ENCODE results near the gene SLC15A4. TPM values are rescaled to one million over a fixed set of nuclear protein-coding genes. Genes with fewer than 3 reads are reported as not detected.

The SLC15A4 gene
- total RNA-seq, 4 donors from 2014 or later: 25.4 to 37.0 (median 32.3) TPM

- Histone ChIP-seq H3K4me3 (no peak overlapping the region), H3K36me3 (peaks cover 0 to 22% (median 0%) of the 10 kb centered on the region in 3 donors), H3K9me3 (no peaks in the 10 kb centered on the region), H3K27ac (no peak overlapping the region), H3K4me1 (peaks cover 0 to 3% (median 0%) of the 10 kb centered on the region in 4 donors), H3K27me3 (no peaks in the 10 kb centered on the region)
- no peak for TF ChIP-seq CTCF (IDR thresholded peaks at IDR 0.05)
- TF ChIP-seq POLR2A (IDR thresholded peaks at IDR 0.05): no peak
- no peak for DNase-seq
These were observed 35.9 kb downstream of the SLC15A4 start for GRCh38 chr12:128787827-128788226.

- Histone ChIP-seq H3K4me1 (peaks cover 0 to under 1% (median 0%) of the 10 kb centered on the region in 4 donors), H3K9me3 (no peaks in the 10 kb centered on the region), H3K27me3 (no peaks in the 10 kb centered on the region), H3K27ac (no peak overlapping the region), H3K36me3 (peaks cover 0 to 14% (median 0%) of the 10 kb centered on the region in 3 donors), H3K4me3 (no peak overlapping the region)
- DNase-seq: no peak
- TF ChIP-seq CTCF (IDR thresholded peaks at IDR 0.05) (no peak), POLR2A (IDR thresholded peaks at IDR 0.05) (no peak)
These were observed 36.9 kb downstream of the SLC15A4 start for GRCh38 chr12:128786741-128787391.

GRCh38 chr12:128784030-128784760 is 39.6 kb downstream of the SLC15A4 start:
- DNase-seq: no peak
- Histone ChIP-seq H3K9me3 (no peaks in the 10 kb centered on the region), H3K36me3 (no peaks in the 10 kb centered on the region), H3K27me3 (no peaks in the 10 kb centered on the region), H3K4me3 (no peak overlapping the region), H3K4me1 (no peaks in the 10 kb centered on the region), H3K27ac (no peak overlapping the region)
- TF ChIP-seq POLR2A (IDR thresholded peaks at IDR 0.05) (no peak), CTCF (IDR thresholded peaks at IDR 0.05) (no peak)

DNA sequence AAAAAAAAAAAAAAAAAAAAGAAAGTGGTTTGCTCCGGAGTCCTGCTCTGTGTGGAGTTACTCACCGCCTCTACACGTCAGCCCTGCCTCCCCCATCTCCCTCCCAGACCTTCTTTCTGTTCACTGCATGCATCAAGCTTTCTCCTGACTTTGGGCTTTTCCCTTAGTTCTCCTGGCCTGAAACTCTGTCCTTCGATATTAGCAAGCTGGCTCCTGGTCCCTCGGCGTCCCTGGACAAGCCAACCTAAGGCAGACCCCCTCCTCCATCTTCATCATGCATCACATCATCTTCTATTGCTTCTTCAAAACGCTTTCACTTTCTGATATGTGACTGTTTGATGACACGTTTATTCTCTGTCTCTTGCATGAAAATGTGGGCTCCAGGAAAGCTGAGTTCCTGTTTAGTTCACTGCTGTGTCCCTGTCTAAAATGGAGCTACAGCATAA is 40.6 kb downstream of the SLC15A4 start:
- no peaks in the 10 kb centered on the region for H3K36me3 ChIP-seq
- H3K27ac ChIP-seq: no peak overlapping the region
- no peaks in the 10 kb centered on the region for H3K27me3 ChIP-seq
- no peak overlapping the region for H3K4me3 ChIP-seq
- DNase-seq: no peak
- no peaks in the 10 kb centered on the region for H3K4me1 ChIP-seq
- no peak for TF ChIP-seq CTCF (IDR thresholded peaks at IDR 0.05)
- no peaks in the 10 kb centered on the region for H3K9me3 ChIP-seq

DNA sequence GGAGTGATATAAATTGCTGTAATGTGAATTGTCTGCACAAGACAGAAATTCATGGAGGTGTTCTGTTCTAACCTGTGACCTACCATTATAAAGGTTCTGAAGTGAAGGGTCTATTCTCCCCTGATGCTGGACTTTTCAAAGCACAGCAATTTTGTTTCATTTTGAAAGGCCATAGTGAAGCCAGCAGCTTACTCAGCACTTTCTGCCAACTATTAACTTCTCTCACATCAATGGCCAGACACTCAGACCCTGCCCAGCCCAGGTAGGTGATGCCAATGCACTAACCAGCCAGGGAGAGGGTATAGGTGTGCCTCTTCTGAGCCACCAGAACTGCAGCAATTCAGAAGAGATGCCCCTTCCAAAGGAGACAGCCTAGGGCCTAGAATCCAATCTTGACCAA is 43.9 kb downstream of the SLC15A4 start:
- Histone ChIP-seq H3K27me3 (no peaks in the 10 kb centered on the region), H3K36me3 (no peaks in the 10 kb centered on the region), H3K4me1 (no peaks in the 10 kb centered on the region), H3K4me3 (no peak overlapping the region), H3K27ac (no peak overlapping the region), H3K9me3 (no peaks in the 10 kb centered on the region)
- no peak for DNase-seq
- TF ChIP-seq CTCF (IDR thresholded peaks at IDR 0.05) (no peak), POLR2A (IDR thresholded peaks at IDR 0.05) (no peak)

Data from Peyer's patch (tissue), 4 donors.